ENCODE results near the gene H2AZ1.
A peak's percentile ranks its signal among the peaks of the same experiment; 100 is the strongest.
"Not testable (repeated sequence)": the region's sequence is repeated elsewhere in the genome, so short reads cannot be mapped to it uniquely, and the experiment has no call there.

H2AZ1 gene
- total RNA-seq: 128 to 199 reads per million in 2 experiments

DNA sequence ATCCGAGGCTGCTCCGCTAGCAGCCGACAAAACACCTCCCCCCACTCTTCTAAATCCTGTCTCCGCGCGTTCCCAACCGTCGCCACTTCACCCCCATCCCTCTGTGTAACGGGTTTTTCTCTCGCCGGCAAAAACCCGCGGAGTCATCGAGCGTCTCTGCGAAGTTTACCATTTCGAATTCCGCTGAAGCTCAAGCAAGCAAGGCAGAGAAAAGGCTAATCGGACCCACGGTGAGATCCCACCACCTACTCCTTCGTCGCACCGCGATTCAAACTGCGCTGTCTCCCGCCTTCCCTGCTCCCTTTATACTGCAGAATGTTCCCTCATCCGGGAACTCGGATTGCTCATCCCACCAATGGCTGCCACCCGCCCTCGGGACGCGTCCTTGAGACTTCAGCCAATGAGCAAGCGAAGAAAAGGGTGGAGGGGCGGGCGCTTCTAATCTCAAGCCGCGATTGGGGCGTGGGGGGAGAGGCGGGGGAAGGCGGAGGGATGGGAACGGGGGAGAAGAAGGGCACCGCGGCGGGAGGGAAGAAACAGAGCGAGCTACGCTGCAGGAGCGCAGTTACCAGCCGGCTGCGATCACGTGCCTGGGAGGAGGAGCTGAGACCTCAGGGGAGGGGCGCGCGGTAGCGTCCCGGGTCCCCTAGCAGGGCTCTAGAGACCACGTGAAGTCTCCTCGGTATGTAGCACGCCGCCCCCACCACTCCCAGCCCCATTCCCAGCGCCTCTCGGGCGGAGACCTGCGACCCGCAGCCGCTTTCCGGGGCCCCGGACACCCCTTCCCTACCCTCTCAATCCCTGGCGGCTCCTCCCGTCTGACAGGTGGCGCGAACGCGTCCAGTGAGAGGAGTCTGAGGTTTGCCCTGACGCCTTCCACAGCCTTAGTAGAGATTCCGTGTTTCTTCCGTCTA is at the start of gene H2AZ1:
TSS of gene H2AZ1 (minus strand) at position 277 of the 914 bp plus-strand sequence. CDS start at position 172, 105 bp downstream.
- DNase-seq (ENCODE audit: low read depth): peak; percentile 97

DNA sequence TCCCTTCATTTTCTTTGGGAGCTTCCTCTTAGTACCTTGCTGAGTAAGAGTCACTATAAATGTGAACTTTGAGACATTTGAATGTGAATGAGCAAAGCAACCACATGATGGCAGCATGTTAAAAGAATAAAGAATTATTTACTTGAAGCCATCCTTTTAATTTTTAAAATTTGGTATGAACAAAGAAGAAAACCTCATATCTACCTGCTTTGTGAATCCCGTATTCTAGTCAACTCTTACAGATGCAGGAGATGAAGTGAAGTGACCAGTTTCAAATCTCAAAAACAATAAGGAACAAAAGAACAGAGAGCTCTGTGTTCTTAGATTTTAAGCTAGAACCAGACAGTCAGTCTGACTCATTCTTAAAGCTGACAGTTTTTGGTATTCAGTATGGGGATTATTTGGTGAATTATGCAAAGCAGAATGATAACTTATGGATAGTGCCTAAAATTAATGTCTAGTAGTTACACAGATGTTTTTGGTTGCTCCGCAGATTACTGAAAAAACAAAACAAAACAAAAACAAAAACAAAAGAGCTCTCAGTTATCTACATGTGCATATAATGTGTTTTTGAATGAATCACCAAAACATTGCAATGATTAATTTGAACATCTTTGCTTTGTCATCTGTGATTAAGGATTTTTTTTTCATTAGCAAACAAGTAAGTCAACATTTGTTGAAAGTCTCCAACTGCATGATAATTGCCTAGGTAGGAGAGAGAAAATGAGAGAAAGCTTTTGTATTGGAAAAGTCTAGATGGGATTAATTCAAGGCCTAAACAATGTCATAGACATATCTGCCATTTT is 48.2 kb upstream of the H2AZ1 start:
- DNase-seq (ENCODE audit: low read depth): no peak

DNA sequence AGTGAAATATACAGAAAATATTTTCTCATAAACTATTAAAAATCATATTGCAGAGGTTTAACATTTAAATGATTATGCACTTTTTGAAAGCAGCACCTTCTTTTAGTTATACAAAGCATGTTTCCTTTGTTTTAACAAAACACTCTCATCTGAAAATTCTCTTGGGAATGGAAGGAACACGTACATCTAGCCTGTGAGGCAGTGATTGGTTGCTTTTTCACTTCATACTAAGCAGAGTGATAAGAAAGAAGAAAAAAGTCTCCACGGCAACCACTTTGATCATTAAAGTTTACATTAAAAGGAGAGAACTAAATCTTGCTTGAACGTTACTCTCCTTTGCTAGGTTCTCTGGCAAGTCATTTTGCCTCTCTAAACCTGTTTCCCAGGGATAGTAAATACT is 41.7 kb upstream of the H2AZ1 start:
- no peak for DNase-seq (ENCODE audit: low read depth)

DNA sequence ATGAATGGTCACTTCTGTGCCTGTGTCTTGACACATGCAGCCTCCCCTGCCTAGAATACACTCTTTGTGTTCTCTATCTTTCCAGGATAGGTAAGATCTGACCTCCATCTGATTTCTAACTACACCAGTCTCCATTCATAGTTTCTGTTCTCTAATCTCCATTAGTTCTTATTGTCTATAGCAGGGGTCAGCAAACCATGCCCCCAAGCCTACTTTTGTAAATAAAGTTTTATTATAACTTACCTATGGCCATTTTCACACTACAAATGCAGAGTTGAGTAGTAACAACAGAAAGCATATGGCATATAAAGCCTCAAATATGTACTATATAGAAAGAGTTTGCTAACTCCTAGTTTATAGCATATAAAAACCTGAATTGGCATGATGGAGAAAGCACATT is 37.6 kb upstream of the H2AZ1 start:
- no peak for DNase-seq (ENCODE audit: low read depth)

DNA sequence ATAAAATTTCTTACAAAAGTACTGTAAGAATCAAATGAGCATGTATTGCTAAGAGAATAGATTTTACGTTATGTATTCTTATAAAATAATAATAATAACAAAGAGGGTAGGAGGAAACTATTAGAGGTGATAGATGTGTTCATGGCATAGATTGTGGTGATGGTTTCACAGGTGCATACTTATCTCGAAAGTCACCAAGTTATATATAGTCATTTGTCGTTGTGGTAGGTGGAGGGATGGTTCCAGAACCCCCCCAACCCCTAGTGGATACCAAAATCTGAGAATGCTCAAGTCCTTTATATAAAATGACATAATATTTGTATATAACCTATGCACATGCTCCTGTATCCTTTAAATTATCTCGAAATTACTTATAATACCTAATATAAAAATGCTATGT is 36.7 kb upstream of the H2AZ1 start:
- no peak for DNase-seq (ENCODE audit: low read depth)

DNA sequence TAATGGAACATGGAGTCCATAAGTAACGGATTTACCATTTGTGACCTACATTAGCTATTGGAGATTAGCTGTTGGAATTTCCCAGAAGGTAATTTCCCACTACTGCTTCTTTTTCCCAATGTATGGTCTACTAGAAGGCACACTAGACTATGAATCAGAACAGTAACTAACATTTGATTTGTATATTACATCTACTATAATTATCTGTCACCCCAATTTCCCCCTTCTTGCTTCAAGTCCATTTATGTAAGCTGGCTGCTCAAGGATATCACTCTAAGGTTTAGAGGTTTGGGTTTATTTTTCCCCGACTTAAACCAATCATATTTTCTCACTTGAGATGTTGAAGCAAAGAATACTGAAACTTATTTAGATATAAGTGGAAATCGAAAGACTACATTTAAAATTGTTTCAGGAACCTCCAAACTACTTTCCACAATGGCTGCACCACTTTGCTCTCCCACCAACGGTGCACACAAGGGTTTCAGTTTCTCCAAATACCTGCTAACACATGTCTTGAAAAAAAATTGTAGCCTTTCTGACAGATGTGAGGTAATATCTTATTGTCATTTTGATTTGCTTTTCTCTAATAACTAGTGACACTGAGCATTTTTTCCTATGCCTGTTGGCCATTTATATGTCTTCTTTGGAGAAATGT is 33.3 kb upstream of the H2AZ1 start:
- DNase-seq (ENCODE audit: low read depth): no peak

DNA sequence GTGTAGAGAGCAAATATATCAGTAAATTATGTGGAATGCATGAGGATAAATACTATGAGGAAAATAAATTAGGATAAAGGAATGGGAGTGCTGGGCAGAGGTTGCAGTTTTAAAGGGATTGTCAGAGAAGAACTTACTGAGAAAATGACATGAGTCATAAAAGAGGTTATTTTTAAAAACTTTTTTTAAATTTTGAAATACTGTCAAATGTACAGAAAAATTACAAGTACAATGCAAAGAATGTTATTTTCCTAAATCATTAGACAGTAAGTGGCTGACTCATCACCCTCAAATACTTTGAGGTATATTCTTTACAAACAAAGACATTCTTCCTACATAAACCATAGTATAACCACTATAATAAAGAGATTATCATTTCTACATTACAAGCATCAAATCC is 29.8 kb upstream of the H2AZ1 start:
- DNase-seq (ENCODE audit: low read depth): no peak

DNA sequence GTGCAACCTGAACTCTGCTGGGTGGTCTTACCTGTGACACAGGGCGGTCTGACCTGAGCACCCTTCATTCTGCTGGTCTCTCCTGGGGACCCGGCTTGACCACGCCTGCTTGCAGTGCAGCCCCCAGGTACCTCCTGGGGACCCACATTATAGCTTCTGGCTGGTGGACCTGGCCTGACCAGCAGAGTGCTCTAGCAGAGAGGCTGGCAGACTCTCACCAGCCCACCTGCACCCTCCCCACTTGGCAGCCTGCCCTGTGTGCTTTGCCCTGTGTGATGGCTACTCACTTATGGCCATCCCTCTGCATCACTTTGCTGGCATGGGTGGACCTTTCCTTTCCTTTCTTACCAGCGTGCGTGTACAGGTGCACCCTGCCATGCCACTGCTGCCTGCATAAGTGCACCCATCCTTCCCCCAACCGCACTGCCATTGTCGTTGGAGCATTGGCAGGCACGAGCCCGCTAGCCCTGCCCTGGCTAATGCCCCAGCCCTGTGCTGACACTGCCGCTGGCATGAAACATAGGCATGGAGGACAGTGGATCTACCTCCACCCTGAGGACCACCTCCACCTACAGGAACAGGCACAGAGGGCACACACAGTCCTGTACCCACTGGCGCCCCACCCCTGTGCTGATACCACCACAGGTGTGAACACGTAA is 21.5 kb upstream of the H2AZ1 start:
- DNase-seq (ENCODE audit: low read depth): no peak

DNA sequence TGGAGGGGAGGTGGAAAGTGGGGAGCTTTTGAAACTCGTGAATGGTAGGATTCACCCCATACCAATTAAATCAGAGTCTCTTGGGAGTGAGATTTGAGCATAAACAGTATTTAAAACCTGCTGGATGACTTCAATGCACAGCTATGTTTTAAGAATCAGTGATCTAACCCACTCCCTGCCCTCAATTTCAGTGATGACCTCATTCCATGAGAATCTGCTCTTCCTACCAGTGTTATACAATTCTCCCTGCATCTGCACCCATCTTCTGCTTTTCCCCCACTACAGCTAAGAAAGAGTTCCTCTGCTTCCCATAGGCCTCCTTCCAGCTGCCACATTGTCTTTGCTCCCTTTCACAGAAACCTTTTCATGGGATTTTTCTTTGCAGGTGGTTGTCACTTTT is 18.3 kb upstream of the H2AZ1 start:
- DNase-seq (ENCODE audit: low read depth): no peak

DNA sequence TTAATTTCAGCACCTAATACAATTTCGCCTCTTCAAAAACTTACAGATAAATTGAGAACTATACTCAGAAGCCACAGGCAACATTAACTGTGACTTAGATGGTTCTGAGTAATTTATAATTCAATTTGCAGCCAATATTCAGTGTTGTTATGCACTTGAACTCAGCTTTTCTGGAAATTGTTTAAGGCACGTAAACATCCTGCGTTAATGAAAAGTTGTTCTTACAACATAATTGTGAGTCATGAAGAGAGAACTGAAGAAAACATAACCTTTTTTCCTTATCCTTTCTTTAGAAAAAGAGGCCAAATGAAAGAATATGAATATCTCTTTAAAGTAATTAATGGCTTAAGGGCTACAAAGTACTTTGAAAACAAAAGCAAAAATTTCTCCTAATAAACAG is 16.6 kb upstream of the H2AZ1 start:
- no peak for DNase-seq (ENCODE audit: low read depth)

DNA sequence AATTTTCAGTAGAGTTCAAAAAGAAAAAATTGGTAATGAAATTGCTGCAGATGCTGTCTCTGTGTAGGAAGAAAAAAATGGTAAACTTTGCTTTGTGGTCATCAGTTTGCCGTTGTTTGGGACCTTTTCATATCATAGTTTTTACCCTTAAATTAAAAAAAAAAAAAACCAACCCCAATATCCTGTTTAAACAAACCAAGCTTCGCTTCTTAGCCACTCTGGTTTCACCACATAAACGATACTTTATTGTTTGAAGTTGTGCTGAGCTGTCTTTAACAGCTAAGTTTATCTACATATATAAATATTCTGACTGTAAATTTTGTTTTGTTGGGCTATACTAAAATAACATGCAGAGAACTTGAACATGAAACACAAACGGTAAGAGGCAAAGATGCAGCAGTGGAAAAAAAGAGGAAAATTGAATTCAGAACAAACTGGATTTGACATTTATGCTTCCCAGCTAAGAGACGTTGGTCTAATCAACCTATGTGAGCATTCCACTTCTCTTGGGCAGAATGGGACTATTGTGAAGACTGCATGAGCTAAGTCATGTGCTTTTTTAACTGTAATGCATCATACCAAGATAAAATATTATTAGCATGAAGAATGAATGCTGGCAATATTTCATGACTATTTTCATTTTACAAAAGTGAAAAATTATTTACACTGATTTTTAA is 15.7 kb upstream of the H2AZ1 start:
- DNase-seq (ENCODE audit: low read depth): no peak

DNA sequence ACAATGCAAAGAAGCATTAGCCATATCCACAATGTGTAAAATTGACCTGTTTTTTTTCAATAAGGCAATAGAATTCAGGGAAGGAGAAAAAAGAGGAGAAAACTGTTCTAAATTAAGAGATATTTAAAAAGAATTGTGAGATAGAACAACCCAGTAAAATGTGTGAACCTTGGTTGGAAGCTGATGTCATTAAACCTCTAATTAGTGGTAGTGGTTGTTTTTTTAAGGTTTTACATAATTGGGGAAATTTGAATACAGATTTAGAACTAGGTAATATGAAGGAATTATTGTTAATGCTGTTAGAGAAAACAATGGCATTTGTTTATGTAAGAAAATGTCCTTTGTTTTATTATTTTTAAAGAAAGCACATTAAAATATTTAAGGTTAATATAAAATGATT is 15.1 kb upstream of the H2AZ1 start:
- no peak for DNase-seq (ENCODE audit: low read depth)

DNA sequence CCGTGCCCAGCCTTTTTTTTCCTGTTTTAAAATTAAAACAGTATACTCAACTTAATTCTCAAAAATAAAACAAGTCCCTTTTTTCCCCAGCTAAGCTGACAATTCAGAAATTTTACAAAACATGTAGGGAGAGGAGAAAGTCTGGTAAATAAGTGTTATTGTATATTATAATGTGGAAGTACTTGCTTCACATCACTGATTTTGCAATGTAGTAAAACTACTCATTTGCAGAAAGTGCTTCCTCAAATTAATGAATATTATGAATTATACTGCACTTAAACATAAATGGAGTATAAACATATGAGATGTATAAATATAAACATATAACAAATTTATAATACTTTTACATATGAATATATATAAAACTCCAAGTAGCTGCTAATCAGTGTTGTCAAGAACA is 11.6 kb upstream of the H2AZ1 start:
- no peak for DNase-seq (ENCODE audit: low read depth)

DNA sequence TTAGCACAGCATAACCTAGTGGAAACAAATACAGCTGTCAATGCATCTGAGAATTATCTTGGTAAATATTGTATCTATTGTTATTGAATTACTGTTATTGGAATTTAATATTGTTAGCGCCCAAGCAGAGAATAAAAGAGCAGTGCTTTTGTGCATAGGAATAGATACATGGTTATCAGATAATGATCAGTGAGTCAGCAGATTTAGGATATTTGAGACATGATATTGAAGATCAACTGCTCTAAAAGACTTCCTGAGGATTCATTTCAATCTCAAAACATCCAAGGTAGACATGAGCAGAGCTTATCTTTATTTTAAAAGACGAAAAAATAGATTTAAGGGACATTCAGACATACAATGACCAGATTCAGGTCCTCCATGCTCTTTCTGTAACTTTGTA is 10.6 kb upstream of the H2AZ1 start:
- no peak for DNase-seq (ENCODE audit: low read depth)

DNA sequence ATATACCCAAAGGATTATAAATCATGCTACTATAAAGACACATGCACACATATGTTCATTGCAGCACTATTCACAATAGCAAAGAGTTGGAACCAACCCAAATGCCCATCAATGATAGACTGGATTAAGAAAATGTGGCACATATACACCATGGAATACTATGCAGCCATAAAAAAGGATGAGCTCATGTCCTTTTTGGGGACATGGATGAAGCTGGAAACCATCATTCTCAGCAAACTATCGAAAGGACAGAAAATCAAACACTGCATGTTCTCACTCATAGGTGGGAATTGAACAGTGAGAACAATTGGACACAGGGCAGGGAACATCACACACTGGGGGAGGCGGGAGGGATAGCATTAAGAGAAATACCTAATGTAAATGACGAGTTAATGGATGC is 8.1 kb upstream of the H2AZ1 start:
- DNase-seq (ENCODE audit: low read depth): not testable (repeated sequence)

DNA sequence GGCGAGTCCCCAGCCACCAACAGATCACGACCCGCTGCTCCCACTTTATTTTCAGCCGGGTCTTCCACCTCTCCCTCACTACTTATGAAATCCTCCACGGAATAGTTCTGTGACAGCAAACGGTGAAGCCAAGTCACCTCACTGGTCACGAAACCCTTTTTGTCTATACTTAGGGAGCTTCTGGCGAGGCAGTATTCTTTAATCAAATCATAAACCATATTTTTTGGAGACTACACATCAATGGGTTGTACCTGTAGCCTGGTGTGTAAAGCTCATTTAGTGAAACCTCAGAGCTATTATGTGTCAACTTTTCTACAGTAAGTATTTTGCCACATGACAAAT is 809 bp upstream of the H2AZ1 start:
- no peak for DNase-seq (ENCODE audit: low read depth)

DNA sequence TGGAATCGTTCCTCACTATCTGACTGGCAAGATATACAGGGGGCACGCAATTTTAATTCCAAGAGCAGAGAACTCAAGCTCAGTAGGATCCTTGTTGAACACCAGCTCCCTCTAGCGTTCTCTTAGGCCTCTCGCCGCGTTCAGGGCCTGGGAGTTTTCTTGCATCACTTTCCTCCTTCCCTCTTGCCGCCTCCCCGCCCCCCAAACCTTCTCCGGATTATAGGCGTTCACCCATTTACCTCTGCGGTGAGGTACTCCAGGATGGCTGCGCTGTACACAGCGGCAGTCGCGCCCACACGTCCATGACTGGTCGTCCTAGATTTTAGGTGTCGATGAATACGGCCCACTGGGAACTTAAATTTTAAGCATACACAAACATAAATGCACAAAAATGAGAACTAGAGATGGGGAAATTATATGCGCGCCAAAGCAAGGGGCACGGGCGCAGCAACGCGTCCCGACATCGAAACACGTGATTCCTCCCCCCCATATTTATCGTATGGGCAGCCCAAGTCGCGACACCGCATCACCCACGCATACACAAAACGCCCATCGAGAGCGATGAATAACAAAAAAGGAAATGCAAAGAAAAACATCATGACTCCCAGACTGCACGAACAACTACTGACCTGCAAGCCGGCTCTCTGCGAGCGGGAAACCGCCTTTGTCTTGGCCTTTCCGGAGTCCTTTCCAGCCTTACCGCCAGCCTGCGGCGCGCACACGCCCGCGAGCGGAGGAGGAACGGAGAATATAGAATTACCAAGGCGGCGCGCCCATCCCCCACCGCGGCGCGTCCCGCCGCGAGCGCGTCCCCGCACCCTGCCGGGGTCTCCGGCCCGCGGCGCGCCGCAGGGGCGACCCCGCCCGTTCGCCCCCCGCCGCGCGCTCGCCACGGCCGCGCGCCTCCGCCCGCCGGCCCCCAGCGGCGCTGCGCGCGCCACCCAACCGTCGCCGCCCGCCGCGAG is 759 bp downstream of the H2AZ1 start:
- peak; percentile 86 for DNase-seq (ENCODE audit: low read depth)

DNA sequence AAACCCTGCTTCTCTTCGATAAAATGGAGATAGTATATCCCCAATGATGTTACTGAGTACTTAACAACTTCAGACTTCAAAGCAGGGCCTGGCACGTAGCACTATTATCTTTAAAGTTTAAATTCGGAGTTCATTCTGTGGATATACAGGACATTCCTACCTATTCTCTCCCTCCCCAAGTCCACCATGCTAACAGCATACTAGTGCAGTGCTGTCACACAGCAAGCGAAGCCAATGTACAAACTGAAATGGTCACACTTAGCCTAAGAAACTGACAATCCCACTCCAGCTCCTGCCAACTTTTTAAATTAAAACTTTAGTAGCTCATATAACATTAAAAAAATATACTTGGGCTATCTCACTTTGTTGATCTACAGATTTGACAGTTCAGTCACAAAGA is 2.5 kb downstream of the H2AZ1 start:
- DNase-seq (ENCODE audit: low read depth): no peak

DNA sequence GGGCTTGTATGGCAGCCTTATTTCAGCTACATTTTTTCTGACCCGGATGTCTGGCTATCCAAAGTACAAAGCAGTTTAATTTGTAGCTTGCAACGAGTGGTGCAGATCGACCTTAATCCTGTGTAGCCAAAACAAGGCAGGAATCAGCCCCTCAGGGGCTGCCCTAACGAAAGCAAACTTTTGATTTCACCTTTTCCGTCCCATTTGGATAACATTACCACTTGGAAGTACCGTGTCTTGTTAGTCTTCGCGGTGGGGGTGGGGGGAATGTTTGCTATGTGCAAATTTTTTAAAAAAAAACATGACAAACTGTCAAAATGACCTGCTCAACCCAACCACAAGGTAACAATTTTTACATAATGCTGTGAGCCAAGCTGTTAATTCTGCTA is 2.9 kb downstream of the H2AZ1 start:
- no peak for DNase-seq (ENCODE audit: low read depth)

All from T follicular helper cell (primary cell).